ENCODE results near the gene ATP10A.

ATP10A gene

DNA sequence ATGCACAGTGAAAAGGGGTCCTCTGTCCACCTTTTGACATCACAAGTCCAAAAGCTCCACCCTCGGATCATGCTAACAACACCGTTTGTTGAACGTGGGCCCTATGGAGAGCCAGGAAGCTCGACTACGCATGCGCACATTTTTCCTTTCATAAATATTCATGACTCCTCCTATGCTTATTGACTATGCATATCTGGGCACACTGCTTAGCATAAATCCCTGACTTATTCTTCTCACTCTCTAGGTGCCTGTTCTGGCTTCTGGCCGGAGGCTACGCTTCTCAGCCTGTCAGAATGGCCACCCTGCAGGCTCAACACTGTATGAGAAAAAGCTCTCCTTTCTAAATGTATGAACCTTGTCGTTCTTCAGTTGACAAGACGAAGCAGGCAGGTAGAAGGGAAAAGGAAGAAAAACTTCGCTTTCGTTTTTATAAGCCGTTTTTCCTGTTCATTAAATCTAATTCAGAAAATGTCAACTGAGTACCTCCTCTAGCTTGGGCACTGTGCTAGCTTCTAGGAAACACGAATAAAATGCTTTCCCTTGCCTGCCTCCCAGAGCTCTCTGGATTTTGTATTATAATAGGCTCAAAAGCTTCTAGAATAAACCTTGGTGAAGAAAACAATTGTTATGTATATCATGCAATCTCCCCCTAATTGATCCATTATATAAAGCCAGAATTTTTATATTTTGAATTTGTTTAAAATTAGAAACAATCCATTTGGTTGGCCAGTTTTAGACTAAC, 207.7 kb downstream of the ATP10A start:
- Histone ChIP-seq H3K4me1 (no peaks in the 10 kb centered on the region), H3K36me3 (no peaks in the 10 kb centered on the region), H3K27ac (no peak overlapping the region), H3K4me3 (no peak overlapping the region), H3K27me3 (no peaks in the 10 kb centered on the region), H3K9me3 (no peaks in the 10 kb centered on the region)
- no peak for DNase-seq
- intact Hi-C loops (cut with DNase I; ENCODE audit: low total_unique reads) = no loop called here
- TF ChIP-seq, protein P1, sequence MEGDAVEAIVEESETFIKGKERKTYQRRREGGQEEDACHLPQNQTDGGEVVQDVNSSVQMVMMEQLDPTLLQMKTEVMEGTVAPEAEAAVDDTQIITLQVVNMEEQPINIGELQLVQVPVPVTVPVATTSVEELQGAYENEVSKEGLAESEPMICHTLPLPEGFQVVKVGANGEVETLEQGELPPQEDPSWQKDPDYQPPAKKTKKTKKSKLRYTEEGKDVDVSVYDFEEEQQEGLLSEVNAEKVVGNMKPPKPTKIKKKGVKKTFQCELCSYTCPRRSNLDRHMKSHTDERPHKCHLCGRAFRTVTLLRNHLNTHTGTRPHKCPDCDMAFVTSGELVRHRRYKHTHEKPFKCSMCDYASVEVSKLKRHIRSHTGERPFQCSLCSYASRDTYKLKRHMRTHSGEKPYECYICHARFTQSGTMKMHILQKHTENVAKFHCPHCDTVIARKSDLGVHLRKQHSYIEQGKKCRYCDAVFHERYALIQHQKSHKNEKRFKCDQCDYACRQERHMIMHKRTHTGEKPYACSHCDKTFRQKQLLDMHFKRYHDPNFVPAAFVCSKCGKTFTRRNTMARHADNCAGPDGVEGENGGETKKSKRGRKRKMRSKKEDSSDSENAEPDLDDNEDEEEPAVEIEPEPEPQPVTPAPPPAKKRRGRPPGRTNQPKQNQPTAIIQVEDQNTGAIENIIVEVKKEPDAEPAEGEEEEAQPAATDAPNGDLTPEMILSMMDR (IDR thresholded peaks at IDR 0.05) = no peak

DNA sequence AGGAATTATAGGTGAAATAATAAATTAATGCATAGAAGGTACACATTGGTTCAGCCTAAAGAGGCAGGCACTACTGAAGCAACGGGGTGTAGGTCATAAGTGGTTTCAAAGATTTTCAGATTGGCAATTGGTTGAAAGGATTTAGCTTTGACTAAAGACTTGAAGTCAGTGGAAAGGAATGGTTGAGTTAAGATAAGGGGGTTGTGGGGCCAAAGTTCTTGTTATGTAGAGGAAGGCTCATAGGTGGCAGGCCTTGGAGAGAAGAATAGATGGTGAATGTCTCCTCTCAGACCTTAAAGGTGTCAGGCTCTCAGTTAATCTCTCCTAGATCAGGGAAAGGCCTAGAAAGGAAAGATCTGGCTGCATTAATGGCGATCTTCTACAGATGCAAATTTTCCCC, 209.8 kb downstream of the ATP10A start:
- TF ChIP-seq, protein P1 (IDR thresholded peaks at IDR 0.05) = no peak
- DNase-seq = no peak
- H3K4me1 ChIP-seq = no peaks in the 10 kb centered on the region
- intact Hi-C loops (cut with DNase I; ENCODE audit: low total_unique reads) = no loop called here
- H3K27ac ChIP-seq = no peak overlapping the region
- no peaks in the 10 kb centered on the region for H3K9me3 ChIP-seq
- no peaks in the 10 kb centered on the region for H3K36me3 ChIP-seq
- H3K27me3 ChIP-seq = no peaks in the 10 kb centered on the region
- no peak overlapping the region for H3K4me3 ChIP-seq

DNA sequence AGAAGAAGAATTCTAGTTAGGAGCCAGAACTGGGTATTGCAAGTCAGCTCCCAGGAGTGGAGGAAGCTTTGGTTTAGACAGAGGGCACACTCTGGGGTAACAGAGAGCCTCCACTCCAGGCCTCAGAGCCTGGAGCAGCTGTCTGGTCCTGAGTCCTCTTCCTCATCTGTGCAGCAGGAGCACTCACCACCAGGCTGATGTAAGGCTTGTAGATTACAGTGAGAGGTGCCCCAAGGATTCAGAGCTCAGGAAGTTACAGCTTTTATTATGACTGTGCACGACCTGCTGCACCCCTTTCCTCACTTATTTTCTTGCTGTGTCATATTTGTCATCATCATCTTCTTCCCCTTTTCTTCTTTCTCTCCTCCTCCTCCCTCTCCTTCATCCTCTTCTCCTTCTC, 210.4 kb downstream of the ATP10A start:
- Histone ChIP-seq H3K9me3 (no peaks in the 10 kb centered on the region), H3K4me1 (no peaks in the 10 kb centered on the region), H3K4me3 (no peak overlapping the region), H3K27ac (no peak overlapping the region), H3K27me3 (no peaks in the 10 kb centered on the region), H3K36me3 (no peaks in the 10 kb centered on the region)
- intact Hi-C loops (cut with DNase I; ENCODE audit: low total_unique reads) = no loop called here
- no peak for DNase-seq
- TF ChIP-seq, protein P1 (IDR thresholded peaks at IDR 0.05) = no peak

DNA sequence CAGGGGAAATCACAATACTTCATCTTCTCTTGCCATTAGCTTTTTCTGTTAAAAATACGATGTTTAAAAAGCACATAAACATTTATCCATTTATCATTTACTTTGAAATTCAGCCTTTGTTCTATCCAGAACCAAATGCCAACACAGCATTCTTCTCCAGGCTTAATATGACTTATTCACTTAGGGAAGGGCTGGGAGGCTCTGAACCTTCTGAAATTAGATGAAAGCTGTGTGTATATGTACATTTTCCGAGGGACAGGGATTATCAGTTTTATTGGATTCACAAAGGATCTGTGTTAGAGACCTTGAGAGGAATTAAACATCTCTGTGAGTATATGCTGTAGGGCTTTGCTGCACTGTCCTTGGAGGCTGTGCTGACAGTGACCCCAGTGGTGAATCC, 213.7 kb downstream of the ATP10A start:
- intact Hi-C loops (cut with DNase I; ENCODE audit: low total_unique reads) = no loop called here
- H3K27me3 ChIP-seq = no peaks in the 10 kb centered on the region
- TF ChIP-seq, protein P1 (IDR thresholded peaks at IDR 0.05) = no peak

DNA sequence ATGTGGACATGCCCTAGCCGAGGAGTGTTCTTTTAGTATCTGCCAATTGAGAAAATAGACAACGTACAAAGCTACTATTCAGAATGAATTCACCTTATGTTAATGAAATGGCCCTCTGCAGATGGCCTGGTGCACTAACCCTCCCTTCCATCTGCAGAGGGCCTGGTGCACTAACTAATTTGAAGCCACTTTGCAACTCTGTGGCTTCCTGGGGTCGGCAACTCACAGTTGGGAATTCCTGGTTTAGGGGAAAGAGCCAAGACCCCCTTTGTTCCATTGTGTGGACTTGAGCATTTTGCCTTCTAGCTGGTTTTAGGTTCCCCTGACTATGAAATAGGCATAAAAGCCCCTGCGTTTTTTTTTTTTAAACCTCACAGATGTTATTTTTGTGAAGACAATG, 220.0 kb downstream of the ATP10A start:
- Histone ChIP-seq H3K4me1 (no peaks in the 10 kb centered on the region), H3K9me3 (no peaks in the 10 kb centered on the region), H3K27ac (no peak overlapping the region), H3K27me3 (no peaks in the 10 kb centered on the region), H3K36me3 (no peaks in the 10 kb centered on the region), H3K4me3 (no peak overlapping the region)
- DNase-seq = no peak
- TF ChIP-seq, protein P1 (IDR thresholded peaks at IDR 0.05) = no peak
- intact Hi-C loops (cut with DNase I; ENCODE audit: low total_unique reads) = no loop called here

More for the DNA sequence above, 213.7 kb downstream of the ATP10A start:
- H3K27ac ChIP-seq = no peak overlapping the region
- no peaks in the 10 kb centered on the region for H3K9me3 ChIP-seq
- no peaks in the 10 kb centered on the region for H3K36me3 ChIP-seq
- no peak overlapping the region for H3K4me3 ChIP-seq
- DNase-seq = no peak
- no peaks in the 10 kb centered on the region for H3K4me1 ChIP-seq
